ENCODE measurements around the gene ENTPD1.

ENTPD1 gene

DNA sequence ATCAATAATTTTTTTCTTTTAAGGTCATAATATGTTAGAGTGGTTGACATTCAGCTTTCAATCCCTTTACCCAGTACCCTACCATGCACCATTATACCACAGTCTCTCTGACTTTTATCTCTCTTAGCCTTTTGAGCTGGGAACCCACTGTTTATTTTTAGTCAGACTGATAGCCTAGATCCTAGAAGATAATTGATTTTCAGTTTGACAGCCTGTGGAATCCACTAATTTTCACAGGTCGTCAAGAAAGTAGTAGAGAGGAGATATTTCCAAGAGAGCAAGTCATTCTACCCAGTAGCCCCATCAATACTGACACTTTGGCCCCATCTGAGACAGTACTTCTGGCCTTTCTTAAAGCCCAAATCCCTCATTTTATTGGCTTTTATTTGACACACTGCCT is 84.7 kb downstream of the ENTPD1 start:
- no peak for DNase-seq
- TF ChIP-seq, protein P1, sequence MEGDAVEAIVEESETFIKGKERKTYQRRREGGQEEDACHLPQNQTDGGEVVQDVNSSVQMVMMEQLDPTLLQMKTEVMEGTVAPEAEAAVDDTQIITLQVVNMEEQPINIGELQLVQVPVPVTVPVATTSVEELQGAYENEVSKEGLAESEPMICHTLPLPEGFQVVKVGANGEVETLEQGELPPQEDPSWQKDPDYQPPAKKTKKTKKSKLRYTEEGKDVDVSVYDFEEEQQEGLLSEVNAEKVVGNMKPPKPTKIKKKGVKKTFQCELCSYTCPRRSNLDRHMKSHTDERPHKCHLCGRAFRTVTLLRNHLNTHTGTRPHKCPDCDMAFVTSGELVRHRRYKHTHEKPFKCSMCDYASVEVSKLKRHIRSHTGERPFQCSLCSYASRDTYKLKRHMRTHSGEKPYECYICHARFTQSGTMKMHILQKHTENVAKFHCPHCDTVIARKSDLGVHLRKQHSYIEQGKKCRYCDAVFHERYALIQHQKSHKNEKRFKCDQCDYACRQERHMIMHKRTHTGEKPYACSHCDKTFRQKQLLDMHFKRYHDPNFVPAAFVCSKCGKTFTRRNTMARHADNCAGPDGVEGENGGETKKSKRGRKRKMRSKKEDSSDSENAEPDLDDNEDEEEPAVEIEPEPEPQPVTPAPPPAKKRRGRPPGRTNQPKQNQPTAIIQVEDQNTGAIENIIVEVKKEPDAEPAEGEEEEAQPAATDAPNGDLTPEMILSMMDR (IDR thresholded peaks at IDR 0.05; ENCODE audit: low read depth, low read length) = no peak
- H3K4me1 ChIP-seq = no peaks in the 10 kb centered on the region
- H3K36me3 ChIP-seq = no peaks in the 10 kb centered on the region
- H3K9me3 ChIP-seq = no peaks in the 10 kb centered on the region
- no peaks in the 10 kb centered on the region; the same call in 1 of the 2 replicates for H3K27me3 ChIP-seq
- H3K4me3 ChIP-seq (ENCODE audit: low read depth, low read length) = no peak overlapping the region

DNA sequence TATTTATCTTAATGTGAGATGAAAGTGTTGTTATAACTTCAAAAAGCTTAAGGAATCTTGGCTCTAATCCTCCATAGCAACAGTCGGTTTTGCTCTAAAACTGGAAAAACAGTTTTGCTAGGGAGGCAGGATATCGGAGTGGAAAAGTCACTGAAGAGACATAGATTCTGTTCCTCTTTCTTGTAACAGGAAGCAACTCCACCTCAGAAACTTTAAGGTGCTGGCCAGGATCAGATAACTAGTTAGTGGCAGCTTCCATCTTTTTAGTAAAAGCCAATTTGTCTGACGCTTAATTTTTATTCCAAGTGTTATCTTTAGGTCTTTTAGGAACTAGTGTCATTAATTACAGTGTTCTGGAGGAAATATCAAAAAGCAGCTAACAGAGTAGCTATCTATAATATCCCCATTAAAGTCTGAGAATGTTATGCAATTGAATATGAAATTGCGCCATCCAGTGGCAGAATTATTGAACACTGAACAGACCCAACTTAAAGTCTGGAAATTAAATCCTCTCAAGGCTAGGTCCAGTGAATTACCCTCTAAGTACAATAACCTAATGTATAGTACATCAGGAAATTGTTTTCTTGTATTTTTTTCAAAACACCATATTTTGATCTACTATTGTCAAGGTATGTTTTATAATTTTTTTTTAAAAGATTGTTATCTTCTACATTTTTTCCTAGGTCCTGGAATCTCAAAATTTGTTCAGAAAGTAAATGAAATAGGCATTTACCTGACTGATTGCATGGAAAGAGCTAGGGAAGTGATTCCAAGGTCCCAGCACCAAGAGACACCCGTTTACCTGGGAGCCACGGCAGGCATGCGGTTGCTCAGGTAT is 85.9 kb downstream of the ENTPD1 start:
- peak; percentile 30 for DNase-seq
- TF ChIP-seq, protein P1 (IDR thresholded peaks at IDR 0.05; ENCODE audit: low read depth, low read length) = peak; percentile 51
- Histone ChIP-seq H3K4me3 (ENCODE audit: low read depth, low read length) (no peak overlapping the region), H3K36me3 (no peaks in the 10 kb centered on the region), H3K27me3 (no peaks in the 10 kb centered on the region; the same call in 1 of the 2 replicates), H3K9me3 (no peaks in the 10 kb centered on the region), H3K4me1 (no peaks in the 10 kb centered on the region)

DNA sequence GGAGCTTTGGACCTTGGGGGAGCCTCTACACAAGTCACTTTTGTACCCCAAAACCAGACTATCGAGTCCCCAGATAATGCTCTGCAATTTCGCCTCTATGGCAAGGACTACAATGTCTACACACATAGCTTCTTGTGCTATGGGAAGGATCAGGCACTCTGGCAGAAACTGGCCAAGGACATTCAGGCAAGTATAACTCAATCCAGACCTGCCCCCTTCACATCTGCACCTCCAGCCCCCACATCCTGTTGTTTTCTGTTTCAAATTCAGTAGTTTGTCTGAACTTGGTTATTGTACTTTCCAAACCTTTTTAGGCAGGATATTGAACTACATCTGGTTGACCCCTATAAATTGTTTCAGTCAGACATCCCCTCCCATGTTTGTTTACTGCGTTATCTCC is 89.4 kb downstream of the ENTPD1 start:
- Histone ChIP-seq H3K27me3 (no peaks in the 10 kb centered on the region; the same call in 1 of the 2 replicates), H3K9me3 (no peaks in the 10 kb centered on the region), H3K4me3 (ENCODE audit: low read depth, low read length) (no peak overlapping the region), H3K36me3 (no peaks in the 10 kb centered on the region), H3K4me1 (no peaks in the 10 kb centered on the region)
- TF ChIP-seq, protein P1 (IDR thresholded peaks at IDR 0.05; ENCODE audit: low read depth, low read length) = no peak
- DNase-seq = no peak

DNA sequence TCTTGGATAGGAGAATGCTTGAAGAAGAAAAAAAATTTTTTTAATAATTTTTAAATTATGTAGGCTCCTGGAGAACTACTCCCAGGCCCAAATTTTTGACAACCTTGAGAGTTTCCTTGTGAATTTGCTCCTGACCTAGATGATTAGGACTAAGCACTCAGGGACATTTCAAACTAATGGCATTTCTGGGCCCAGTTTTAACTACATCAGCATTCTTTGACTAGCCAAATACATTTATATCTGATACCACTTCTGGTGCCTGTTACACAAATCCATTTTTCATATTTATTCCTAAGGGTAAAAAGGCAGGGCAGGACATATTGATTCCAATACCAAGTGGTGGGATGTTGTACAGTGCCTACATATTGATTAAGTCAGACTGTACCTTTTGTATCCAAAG is 91.0 kb downstream of the ENTPD1 start:
- TF ChIP-seq, protein P1 (IDR thresholded peaks at IDR 0.05; ENCODE audit: low read depth, low read length) = no peak
- Histone ChIP-seq H3K9me3 (no peaks in the 10 kb centered on the region), H3K4me3 (ENCODE audit: low read depth, low read length) (no peak overlapping the region), H3K4me1 (no peaks in the 10 kb centered on the region), H3K27me3 (no peaks in the 10 kb centered on the region), H3K36me3 (no peaks in the 10 kb centered on the region)
- no peak for DNase-seq

DNA sequence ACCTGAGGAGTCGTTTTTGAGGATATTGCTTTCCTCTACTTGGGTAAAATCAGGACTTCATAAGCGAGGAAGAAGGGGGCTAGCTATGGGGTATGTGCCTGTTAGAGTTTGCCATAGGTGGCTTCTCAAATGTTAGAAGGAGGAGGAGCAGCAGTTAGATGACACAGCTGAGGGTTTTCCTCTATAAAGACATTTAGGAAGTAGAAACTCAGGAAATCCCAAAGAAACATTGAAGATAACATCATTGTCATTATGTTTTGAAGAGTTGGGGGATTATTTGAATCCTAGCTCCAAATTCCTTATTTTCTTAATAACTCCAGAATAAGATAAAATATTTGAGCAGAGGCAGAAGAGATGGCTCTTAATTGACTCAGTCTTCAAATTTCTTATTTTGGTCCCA is 92.9 kb downstream of the ENTPD1 start:
- Histone ChIP-seq H3K4me3 (ENCODE audit: low read depth, low read length) (no peak overlapping the region), H3K27me3 (no peaks in the 10 kb centered on the region), H3K36me3 (no peaks in the 10 kb centered on the region), H3K9me3 (no peaks in the 10 kb centered on the region), H3K4me1 (no peaks in the 10 kb centered on the region)
- no peak for DNase-seq
- TF ChIP-seq, protein P1 (IDR thresholded peaks at IDR 0.05; ENCODE audit: low read depth, low read length) = no peak

DNA sequence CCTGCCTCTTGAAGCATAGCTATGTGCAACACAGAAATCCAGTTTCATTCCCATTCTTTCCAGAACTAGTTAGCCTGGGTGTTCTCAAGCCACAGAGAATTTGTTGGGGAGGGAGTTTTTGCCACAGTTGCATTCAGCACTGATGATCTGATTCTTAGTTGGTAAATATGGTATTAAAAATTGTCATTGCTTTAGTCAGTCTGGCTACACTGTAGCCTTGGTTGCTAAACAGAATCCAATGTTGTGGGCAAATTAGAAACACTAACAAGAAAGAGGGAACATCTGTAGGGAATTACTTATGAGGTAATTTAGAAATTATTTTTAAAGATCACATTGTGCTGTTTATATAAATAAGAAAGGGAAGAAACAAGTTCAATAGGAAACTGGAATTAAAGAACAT is 94.8 kb downstream of the ENTPD1 start:
- H3K27me3 ChIP-seq = no peaks in the 10 kb centered on the region
- no peaks in the 10 kb centered on the region for H3K4me1 ChIP-seq
- H3K9me3 ChIP-seq = no peaks in the 10 kb centered on the region
- TF ChIP-seq, protein P1 (IDR thresholded peaks at IDR 0.05; ENCODE audit: low read depth, low read length) = no peak
- no peaks in the 10 kb centered on the region for H3K36me3 ChIP-seq
- H3K4me3 ChIP-seq (ENCODE audit: low read depth, low read length) = no peak overlapping the region
- DNase-seq = no peak

All from BE2C (cell line).